ENCODE measurements around the gene ZNF410. TPM values are rescaled to one million over a fixed set of nuclear protein-coding genes. Genes with fewer than 3 reads are reported as not detected.
A peak's percentile ranks its signal among the peaks of the same experiment; 100 is the strongest.

The ZNF410 gene
- total and polyA plus RNA-seq, 2 of the 13 experiments (the other 11 are each of a cell fraction or from before 2014, with no cell fraction given) = 19.2 to 44.3 TPM

DNA sequence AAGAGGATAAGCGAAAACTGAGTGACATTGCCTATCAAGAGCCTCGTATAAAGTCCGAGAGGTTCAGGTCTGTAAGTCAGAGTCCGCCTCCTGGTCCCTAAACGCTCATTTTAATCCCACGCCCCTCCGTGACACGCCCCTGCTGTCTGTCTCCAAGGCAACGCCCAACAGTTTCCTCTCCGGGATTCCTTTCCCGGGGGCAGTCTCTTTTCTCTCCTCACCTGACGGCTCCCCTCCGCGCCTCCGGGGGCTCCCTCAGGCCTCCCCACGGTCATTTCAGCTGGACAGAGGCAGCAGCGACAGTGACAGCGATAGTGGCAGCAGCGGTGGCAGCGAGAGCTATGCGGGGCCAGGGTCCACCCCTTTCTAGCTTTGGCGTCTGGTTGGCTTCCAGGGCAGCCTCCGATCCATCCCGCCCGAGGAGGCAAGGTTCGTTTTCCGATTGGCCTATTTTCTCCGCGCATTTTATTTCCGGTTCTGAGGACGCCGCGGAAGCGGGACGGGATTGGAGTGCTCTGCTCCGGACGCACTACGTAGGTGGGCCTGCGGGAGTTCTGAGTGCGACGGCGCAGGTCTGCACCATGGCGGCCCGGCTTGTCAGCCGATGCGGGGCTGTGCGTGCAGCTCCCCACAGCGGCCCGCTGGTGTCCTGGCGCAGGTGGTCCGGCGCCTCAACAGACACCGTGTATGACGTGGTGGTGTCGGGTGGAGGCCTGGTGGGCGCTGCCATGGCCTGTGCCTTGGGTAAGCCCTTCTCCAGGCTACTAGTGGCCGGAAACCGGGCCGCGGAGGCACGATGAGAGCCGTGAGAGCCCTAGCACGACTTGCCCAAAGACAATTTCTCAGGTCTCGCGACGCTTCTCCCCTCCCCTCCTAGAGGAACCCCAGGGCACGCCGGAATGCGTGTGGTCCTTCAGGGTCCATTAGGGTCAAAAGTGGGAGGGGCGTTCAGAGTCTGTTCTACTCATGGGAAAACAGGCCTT lies 63.4 kb downstream of the ZNF410 start, which contains the start of the genes COQ6 and FAM161B (continued):
- TF ChIP-seq ZFY (CRISPR knock-in tag; IDR thresholded peaks at IDR 0.05) (peak; percentile 94), BCL6 (CRISPR knock-in tag; IDR thresholded peaks at IDR 0.05) (peak; percentile 42; the same call in 1 of the 2 replicates), NFKBIZ (CRISPR knock-in tag; IDR thresholded peaks at IDR 0.05) (0 out of 2 replicates have a peak, but pooled peaks have one; percentile 25), POLR2AphosphoS5 (IDR thresholded peaks at IDR 0.05; ENCODE audit: low read depth, low read length) (peak; percentile 64), ZNF335 (CRISPR knock-in tag; IDR thresholded peaks at IDR 0.05) (peak; percentile 61; the same call in 1 of the 2 replicates), ETS1 (CRISPR knock-in tag; IDR thresholded peaks at IDR 0.05) (no peak), GATA4 (IDR thresholded peaks at IDR 0.05; ENCODE audit: borderline replicate concordance, low read depth) (no peak), YEATS2 (CRISPR knock-in tag; IDR thresholded peaks at IDR 0.05; ENCODE audit: borderline replicate concordance) (peak; percentile 81; the same call in 1 of the 2 replicates), ZBTB2 (CRISPR knock-in tag; IDR thresholded peaks at IDR 0.05; ENCODE audit: low read depth) (peak; percentile 60), ZC3H4 (CRISPR knock-in tag; IDR thresholded peaks at IDR 0.05; ENCODE audit: borderline replicate concordance) (peak; percentile 29; the same call in 1 of the 2 replicates), SP5 (CRISPR knock-in tag; IDR thresholded peaks at IDR 0.05; ENCODE audit: borderline replicate concordance, low read depth) (peak; percentile 71), NONO (IDR thresholded peaks at IDR 0.05) (no peak), NONO (CRISPR knock-in tag; conservative IDR thresholded peaks at IDR 0.05) (peak; percentile 85), KLF16 (CRISPR knock-in tag; IDR thresholded peaks at IDR 0.05) (peak in 1 of 2 experiments; percentile 62; a peak in 1 of 4 replicates), KDM6A (CRISPR knock-in tag; IDR thresholded peaks at IDR 0.05; ENCODE audit: low read depth) (no peak)
- TF ChIP-seq, protein P1, sequence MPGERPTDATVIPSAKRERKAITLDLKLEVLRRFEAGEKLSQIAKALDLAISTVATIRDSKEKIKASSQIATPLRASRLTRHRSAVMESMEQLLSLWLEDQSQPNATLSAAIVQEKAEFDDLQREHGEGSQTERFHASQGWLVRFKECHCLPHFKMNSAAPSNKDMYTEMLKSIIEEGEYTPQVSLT (CRISPR knock-in tag; IDR thresholded peaks at IDR 0.05; ENCODE audit: borderline replicate concordance, low read depth) = no peak
- TF ChIP-seq, protein P2, sequence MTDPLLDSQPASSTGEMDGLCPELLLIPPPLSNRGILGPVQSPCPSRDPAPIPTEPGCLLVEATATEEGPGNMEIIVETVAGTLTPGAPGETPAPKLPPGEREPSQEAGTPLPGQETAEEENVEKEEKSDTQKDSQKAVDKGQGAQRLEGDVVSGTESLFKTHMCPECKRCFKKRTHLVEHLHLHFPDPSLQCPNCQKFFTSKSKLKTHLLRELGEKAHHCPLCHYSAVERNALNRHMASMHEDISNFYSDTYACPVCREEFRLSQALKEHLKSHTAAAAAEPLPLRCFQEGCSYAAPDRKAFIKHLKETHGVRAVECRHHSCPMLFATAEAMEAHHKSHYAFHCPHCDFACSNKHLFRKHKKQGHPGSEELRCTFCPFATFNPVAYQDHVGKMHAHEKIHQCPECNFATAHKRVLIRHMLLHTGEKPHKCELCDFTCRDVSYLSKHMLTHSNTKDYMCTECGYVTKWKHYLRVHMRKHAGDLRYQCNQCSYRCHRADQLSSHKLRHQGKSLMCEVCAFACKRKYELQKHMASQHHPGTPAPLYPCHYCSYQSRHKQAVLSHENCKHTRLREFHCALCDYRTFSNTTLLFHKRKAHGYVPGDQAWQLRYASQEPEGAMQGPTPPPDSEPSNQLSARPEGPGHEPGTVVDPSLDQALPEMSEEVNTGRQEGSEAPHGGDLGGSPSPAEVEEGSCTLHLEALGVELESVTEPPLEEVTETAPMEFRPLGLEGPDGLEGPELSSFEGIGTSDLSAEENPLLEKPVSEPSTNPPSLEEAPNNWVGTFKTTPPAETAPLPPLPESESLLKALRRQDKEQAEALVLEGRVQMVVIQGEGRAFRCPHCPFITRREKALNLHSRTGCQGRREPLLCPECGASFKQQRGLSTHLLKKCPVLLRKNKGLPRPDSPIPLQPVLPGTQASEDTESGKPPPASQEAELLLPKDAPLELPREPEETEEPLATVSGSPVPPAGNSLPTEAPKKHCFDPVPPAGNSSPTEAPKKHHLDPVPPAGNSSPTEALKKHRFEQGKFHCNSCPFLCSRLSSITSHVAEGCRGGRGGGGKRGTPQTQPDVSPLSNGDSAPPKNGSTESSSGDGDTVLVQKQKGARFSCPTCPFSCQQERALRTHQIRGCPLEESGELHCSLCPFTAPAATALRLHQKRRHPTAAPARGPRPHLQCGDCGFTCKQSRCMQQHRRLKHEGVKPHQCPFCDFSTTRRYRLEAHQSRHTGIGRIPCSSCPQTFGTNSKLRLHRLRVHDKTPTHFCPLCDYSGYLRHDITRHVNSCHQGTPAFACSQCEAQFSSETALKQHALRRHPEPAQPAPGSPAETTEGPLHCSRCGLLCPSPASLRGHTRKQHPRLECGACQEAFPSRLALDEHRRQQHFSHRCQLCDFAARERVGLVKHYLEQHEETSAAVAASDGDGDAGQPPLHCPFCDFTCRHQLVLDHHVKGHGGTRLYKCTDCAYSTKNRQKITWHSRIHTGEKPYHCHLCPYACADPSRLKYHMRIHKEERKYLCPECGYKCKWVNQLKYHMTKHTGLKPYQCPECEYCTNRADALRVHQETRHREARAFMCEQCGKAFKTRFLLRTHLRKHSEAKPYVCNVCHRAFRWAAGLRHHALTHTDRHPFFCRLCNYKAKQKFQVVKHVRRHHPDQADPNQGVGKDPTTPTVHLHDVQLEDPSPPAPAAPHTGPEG (CRISPR knock-in tag; IDR thresholded peaks at IDR 0.05) = no peak
- TF ChIP-seq, protein P3, sequence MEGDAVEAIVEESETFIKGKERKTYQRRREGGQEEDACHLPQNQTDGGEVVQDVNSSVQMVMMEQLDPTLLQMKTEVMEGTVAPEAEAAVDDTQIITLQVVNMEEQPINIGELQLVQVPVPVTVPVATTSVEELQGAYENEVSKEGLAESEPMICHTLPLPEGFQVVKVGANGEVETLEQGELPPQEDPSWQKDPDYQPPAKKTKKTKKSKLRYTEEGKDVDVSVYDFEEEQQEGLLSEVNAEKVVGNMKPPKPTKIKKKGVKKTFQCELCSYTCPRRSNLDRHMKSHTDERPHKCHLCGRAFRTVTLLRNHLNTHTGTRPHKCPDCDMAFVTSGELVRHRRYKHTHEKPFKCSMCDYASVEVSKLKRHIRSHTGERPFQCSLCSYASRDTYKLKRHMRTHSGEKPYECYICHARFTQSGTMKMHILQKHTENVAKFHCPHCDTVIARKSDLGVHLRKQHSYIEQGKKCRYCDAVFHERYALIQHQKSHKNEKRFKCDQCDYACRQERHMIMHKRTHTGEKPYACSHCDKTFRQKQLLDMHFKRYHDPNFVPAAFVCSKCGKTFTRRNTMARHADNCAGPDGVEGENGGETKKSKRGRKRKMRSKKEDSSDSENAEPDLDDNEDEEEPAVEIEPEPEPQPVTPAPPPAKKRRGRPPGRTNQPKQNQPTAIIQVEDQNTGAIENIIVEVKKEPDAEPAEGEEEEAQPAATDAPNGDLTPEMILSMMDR (CRISPR knock-in tag; IDR thresholded peaks at IDR 0.05) = peak; percentile 55

Data from HepG2 (cell line).